ENCODE results near the gene YEATS2.

YEATS2 gene

DNA sequence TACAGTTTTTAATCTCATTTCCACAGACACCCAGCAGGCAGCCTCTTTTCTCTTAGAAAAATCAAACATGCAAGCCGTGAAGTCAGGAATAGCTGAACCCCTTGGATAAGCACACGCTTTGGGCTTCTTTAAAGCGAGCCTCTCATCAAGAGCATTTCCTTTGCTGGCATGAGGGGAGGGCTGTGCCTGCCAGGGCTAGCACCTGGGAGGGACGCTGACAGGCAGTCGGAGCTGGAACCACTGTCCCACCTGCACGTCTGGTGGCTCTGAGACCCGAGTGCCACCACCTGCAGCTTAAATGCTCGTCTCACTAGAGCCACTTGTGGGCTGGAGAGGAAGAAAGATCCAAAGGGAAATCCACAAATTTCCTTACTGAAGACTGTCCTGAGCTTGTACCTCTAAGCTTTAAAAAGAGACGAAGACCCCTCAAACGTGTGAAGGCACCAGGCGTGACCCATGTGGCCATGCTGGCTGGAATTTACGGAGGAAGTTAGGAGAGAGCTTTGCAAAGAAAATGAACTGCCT, 118.4 kb downstream of the YEATS2 start:
- DNase-seq = peak; percentile 74

DNA sequence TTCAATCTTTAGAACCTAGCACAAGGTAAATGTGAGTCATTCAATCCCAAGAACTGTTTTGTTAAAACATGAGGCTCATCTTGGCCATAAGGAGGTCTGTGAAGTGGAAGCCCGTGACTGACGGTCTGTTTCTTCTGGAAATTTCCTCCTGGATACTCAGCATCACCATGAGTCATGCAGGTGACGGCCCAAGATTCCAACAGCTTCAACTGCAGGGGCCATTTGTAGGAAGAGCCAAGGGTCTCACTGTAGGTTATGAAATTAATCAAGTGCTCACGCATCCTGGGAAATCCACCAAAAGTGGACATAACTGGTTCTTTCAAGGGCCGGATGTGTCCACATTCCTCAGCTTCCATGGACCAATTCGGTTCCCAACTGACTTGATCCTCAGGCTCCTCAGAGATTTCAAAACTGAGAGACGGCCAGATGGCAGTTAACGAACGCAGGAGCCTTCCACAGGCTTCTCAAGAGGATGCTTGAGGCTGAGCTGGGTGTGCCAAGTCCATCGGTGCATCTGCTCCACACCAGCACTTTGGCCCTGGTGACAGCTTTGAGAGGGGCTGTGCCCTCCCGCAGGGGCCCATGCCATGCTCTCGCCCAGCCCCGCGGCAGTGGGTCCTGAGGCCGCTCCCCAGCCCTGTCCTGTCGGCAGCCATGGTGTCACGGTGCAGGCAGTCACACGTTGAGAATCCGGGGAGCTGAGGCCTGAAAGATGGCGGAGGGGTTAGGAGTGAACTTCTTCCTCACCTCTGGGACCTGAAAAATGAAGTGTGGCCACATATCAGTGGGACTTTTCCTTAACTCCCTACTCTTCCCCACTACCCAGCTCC, 119.3 kb downstream of the YEATS2 start:
- peak; percentile 30 for DNase-seq

DNA sequence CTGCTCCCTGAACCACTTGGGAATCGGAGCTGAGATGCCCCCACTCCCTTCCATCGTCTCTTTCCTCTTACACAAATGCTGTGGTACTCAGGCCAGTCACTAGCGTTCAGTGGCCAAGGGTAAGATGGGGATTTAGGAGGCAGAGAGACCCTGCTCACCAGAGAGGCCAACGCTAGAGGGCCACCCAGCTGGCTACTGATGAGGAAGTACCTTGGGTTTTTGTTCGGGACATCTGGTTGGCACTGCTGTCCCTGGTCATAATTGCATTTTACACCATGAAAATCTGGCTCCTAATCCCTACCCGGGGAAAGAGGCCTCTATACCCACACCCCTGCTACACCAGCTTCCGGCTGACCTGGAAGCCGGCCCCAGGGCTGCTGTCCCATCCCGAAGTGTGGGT, 120.0 kb downstream of the YEATS2 start:
- no peak for DNase-seq

DNA sequence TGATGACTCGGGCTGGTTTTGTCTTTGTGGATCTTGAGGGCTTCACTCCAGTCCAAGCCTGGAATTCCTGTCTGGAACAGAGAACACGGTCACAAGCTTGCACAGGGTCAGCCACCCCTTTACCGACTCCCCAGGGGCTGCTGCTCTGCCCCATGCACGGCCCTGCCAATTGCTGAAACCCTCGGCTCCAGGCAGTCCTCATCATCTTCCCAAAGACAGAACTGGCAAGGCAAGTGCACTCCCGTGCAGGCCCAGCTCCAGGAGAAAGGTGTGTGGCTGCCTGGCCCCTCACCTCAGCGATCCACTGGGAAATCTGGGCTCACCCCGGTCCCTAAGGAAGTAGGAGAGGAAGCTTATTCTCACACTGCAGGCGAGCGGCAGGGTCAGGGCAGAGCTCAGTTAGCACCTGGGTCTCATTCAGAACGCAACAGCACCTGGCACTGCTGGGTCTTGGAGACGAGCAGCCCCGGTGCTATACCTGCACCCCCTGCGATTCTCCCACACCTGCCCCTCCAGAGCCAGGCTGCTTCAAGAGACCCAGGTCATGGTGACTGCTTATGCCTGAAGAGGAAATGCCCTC, 120.5 kb downstream of the YEATS2 start:
- DNase-seq = no peak

DNA sequence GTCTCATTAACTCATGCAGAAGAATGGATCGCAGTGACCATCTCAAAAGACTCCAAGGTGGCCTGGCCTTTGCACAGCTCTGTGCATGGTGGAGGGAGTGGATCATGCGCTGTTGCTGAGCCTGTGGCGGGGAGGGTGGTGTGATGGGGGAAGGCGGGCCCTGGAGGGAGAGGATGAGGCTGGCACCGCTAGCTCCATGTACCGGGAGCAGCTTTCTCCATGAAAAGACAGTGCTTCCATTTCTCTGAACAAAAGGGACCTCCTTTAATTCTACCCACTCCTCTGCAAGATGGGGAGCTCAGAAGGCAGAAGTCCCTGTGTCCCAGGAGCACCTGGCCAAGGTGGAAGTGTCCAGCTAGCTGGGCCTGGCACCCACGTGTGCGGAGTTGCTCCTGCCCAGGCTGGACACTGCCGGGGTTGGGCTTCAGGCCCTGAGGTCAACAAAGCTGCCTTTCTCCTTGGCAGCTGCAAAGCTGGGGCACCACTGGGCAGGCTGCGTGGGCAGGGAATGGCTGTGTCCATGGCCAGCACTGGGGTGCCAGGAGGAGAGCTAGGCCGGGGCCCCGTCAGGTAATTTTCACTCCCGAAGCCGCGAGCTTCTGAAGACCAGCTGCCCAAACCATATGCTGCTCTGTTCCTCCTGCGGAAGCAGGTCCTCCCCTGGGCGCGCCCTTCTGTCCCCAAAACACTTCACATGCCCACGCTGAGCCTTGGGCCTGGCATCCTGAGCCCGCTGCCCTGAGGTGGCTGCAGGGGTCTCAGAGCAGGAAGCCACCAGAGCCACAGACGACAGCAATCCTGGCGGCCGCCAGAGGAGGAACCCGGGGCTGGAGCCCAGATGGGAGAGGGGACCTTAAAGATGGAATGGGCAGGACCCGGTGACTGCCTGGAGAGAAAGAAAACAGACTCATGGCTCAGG, 121.4 kb downstream of the YEATS2 start:
- no peak for DNase-seq

DNA sequence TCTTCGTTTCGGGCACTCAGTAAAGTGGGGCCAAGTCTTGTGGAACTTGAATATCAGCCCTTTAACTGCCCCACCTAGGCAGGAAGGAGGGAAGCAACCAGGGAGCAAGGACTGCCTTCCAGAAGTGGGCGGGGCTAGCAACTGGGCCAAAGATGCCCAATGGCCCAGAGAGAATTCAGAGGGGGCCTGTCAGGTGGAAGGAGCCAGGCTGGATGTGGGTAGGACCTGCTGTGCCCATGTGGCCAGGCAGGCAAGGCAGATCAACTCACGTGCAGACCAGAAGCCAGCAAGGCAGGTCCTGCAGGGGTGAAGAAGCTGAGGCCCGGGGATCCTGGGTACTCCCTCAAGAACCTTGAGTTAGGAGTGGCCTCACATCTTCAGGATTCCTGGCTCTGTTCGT, 122.2 kb downstream of the YEATS2 start:
- DNase-seq = no peak

DNA sequence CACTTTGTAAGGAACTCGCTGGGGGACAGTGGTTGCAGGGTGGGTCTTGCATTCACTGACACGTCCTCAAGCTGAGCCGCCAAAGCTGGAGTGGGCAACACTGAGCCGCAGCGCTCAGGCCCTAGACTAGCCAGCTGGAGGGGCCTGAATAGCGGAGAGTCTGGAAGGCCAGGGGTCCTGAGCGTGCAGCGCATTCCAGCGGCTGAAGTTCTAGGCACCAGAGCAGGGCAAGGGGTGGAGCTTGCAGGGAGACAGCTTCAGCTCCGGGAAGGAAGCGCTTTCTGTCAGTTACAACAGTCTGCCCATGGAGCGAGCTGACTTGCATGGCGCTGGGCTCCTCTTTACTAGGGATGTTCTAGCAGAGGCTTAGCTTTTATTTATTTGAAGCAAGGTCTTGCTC, 125.0 kb downstream of the YEATS2 start:
- no peak for DNase-seq

DNA sequence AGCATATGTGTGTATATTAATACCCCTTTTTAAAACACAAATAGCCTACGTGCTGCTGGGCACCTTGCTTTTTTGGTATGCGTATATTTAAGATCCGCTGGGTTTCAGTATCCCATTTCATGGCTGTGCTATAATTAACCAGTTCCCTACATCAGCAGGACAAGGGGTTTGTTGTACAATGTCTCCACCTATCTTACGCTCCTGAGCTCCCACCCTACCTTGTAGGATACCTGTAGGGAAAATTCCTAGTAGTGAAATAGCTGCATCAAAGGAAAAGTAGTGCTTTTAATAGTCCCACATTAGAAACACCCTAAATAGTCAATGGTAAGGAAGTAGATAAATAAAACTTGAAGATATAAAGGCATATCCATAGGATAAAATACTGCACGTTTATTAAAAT, 126.4 kb downstream of the YEATS2 start:
- peak; percentile 92 for DNase-seq

DNA sequence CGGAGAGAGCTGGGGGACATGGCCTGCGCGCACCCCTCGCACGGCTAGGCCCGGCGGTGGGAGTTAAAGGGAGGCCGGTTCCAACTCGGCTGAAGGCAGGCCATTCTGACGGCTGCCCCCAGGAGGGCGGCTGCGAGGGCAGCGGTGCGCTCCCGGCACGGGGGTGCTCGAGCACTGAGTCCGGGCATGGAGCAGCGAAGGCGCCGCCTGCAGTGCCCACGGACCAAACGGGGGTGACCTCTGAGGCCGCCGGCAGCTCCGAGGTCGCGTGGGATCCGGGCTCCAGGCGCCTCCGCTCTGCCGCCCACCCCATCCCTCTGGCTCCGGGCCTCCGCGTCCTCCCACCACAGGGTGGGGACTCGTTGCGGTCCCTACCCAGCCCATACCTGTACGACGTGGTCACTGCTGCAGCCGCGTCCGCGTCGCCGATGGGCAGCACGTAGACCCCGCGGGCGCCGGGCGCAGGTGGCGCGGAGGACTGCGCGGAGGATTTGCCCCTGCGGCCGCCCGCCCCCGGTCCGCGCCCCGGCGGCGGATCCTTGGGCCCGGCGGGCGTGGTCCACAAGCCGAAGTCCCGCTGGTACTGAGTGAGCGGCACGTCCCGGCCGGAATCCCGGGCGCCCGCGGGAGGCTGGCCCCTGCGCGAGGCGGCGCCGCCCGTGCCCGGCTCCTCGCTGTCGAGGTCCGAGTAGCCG, 127.3 kb downstream of the YEATS2 start:
- no peak for DNase-seq

DNA sequence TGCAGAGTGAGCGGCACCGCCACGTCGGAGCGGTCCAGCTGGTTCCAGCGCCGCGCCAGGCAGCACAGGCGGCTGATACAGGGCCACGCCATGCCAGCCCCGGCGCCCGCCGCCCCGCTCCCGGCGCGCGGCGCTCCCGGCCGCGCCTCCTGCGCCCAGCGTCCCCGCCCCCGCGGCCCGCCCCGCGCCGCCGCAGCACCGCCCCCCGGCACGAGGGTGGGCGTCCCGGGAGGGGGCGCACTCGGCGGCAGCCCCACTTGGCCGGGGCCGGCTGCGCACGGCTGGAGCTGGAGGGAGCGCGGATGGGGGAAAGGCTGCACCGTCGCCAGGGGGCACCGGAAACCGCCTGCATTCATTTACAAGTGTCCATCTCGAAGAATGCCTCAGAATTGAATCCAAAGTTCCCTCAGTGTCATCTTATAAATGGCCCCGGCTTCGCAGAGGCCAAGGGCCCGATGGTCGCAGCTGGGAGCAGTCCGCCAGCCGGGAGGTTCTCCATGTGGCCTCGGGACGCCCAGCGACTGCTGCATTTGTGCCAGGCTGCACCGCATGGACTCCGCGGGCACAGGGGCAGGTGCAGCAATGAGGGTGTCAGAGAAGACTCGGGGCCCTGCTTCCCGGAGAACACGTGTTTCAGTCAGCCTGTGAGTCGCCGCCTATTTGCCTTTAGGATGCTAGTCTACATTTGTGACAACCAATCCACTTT, 128.0 kb downstream of the YEATS2 start, which contains the start of gene MAP6D1:
Gene MAP6D1 (minus strand): TSS at position 122 of the 706 bp plus-strand sequence. CDS start 30 bp downstream, at position 92.
- peak; percentile 79 for DNase-seq

DNA sequence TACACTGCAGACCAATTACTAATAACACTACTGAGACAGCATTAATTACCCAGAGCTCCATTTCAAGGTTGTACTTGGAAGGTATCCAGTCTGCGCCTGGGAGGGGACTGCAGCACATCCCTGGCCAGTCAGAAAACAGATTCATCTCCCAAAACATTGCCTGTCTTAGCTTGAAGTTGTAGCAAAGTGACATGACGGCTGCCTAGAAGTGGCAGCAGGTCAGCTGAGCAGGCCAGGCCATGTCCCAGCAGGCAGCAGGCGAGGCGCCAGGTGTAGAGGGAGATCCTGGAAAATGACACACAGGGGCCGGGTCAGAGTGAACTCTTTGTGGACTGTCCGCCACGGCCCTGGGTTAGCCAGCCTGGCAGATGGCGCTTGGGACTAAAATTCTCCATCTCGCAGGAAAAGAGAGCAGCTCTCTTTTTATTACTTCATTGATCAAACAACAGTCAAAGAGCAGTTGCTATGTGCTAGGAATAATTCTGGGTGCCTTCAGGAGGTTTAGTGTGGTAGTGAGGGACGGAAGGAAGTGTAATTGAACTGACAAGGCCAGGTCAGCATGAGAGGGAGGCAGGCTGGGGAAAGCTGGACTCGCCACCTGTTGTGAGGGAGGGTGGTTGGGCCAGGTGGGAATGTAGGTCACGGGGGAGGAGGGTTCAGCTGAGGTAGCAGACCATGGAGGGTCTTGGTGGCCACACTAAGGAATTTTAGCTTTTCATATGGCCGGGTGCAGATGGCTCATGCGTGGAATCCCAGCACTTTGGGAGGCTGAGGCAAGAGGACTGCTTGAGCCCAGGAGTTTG, 129.1 kb downstream of the YEATS2 start:
- DNase-seq = no peak

DNA sequence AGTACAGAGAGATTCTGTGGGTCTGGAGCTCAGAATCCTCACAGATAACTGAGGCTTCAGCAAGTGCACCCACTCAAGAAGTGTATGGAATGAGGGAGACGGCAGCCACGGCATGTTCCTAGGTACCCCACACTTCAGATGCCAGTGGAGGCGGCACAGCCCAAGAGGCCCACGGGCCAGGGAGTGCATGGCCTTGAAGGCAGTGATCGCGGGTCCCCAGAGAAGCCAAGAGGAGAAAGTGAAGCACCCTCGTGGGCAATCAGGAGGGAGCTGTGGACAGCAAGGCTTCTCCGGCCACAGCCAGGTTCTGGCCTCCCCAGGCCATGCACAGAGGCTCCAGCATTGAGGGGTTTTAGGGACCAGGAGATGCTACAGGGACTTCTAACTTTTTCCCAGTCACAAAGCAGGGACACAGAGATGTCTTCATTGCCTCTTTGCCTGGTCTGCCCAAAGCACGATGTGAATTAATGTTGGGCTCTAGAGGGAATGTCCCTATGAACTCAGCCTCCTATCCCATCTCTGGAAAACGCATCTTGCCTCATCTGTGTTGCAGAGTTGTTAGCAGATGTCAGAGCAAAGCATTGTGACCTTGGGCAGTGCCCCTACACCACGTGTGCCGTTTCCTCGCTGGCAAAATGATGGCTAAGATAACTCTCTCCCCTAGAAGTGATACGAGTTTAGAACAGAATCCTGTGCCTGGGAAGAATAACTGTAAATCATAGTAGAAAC, 130.4 kb downstream of the YEATS2 start:
- no peak for DNase-seq

DNA sequence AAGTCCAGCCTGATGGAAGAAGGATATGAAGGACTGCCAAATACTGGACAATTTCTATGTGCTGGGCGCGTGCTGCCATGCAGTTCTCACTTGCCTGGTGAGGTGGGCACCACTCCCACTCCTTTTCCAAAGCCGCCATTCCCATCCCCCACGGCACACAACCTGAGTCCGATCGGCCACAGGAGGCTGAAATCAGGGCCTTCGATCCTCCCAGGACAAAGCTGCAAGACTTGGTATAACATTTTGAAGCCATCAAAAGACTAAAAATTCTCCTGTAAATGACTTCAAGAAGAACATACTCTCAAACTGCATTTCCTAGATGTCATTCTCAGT, 130.9 kb downstream of the YEATS2 start:
- no peak for DNase-seq

DNA sequence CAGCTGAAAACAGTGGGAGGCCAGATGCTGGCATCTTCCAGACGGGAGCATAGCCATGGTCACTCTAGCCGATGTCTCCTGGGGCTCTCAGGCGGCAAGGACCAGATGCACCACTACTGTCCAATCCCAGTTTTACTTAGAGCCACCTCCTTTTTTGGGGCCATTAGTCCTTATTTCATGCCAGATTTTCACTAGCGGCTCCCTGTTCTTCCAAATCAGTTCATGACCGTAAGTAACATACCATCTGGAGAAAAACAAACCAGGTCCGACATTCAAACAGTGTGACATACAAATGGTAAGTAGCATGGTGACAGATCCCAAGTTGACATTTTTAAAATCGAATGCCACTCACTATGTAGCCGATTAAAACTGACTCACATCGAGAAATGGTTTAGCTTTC, 131.9 kb downstream of the YEATS2 start:
- DNase-seq = no peak

DNA sequence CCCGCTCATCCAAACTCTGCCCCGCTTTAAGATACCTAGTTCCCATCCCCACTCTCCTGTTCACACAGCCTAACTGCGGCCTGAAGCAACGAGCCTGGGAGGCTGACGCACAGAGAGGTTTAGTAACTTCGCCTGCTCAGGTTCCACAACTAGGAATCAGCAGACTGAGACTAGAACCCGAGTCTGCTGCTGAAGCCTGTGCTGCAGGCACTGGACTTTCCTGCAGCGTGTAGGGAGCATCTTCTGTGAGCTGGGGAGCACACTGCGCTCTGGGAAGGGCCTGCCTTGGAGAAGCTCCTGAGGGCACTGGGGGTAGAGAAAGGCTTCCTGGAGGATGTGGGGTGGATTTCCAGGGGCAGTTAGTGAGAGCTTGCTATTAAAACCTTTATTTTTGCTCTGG, 132.6 kb downstream of the YEATS2 start:
- DNase-seq = no peak

DNA sequence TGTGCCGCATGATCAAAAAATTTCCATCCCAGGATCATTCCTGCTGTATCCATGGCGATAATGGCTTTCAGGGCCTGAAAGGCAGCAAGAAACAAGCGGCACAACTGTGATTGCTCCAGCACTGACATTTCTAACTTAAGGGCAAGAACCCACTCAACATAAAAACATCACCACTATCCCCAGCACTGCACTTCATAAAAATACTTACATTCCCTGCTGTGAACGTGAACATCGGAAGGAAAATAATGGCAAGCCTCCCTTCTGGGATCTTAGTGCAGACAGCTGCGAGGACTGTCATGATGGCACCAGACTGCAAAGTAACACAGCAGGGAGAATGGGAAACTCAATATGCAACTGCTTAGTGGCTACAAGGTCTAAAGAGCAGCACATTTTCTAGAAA, 135.9 kb downstream of the YEATS2 start:
- no peak for DNase-seq

DNA sequence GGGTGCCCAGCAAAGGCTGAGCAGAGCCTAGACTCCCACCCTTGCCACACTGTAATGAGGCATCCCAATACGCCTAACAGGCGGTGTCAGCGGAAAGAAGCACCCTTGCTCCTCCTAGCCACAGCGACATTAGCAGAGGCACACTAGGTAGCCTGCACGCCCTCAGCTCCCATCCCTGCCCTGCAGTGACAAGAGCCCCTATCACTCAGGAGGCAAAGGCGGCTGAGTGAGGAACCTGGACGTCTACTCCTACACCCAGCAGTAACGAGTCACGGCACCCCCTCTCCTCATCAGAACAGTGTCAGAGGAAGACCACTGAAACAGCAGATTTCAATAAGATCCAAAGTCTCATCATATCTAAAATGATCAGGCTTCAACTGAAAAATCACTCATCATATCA, 139.8 kb downstream of the YEATS2 start:
- no peak for DNase-seq

DNA sequence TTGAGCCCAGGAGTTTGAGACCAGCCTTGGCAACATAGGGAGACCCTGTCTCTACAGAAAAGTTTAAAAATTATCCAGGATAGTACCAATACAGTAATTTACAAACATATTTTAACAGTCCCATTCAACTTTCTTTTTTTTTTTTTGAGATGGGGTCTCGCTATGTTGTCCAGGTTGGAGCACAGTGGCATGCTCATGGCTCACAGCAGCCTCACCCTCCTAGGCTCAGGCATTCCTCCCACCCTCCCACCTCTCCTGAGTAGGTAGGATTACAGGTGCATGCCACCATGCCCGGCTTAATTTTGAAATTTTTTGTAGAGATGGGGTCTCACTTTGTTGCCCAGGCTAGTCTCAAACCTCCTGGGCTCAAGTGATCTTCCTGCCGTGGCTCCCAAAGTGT, 140.3 kb downstream of the YEATS2 start:
- no peak for DNase-seq

DNA sequence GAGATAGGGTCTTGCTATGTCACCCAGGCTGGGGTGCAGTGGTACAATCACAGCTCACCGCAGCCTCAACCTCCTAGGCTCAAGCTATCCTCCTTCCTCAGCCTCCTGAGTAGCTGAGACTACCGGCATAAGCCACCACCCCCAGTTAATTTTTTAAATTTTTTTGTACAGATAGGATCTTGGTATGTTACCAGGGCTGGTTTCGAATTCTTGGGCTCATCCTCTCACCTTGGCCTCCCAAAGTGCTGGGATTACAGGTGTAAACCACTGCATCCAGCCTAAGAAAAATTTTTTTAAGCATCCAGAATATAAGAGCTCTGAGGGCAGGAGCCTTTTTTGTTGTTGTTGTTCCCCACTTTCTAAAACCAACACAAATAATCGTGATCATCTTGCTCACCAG, 142.2 kb downstream of the YEATS2 start:
- no peak for DNase-seq

DNA sequence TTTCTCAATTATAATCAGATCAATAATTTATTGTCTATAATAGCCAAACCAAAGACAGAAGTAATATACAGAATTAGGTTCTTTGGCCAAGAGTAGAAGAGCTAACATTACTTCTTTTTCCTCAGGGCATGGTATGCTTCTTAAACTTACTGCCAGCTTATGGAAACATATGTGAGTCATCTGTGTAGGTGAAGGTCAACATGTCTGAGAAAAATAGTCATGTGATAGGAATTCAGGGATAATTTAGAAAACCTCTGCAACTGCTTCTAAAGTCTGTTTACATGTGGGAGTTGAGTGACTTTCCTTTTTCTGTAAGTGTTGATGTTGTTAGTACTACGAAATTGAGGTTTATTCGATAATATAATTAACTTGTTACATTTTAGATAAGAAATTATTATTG, 147.0 kb downstream of the YEATS2 start:
- no peak for DNase-seq

DNA sequence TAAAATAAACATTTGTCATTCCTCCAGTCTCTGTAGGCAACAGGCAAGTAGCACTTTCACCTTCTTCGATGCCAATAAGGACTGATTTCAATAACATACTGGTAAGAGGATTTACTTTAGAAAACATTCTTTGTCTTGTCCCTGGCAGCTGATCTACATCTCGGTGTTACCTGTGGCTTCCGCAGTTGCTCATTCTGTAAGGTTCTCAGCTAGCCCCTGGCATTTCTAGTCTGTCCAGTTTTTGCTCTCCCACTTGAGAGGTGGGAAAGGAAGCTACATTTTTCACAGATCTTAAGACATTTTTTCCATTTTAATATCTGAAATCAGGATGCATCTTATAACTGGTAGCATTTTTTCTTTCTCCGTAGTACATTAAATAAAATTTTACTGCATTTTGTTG, 147.5 kb downstream of the YEATS2 start:
- no peak for DNase-seq

Measured in DMS79 treated with DMSO at 0.1 percent for 48 hours (cell line).